Right ventricle myocardium inferior (tissue), 1 donor: Measurements from ENCODE around the gene DOK7. TPM values are rescaled to one million over a fixed set of nuclear protein-coding genes. Genes with fewer than 3 reads are reported as not detected.

ENCODE experiments used
- ATAC-seq: fragments of 200-7000 bp; cut with Tn5 transposase; one replicate; pipeline ENCODE4 v1.9.1; 2020; ENCODE audit warnings: mild to moderate bottlenecking, moderate library complexity
- DNase-seq: peaks from one replicate; pipeline ENCODE4 v3.0.0; 2021; ENCODE audit errors: missing footprints
- intact Hi-C: fragments of 100-400 bp; cut with DNase I; formaldehyde crosslinking; loops from one replicate; pipeline ENCODE4 v1.11.0; 2022
- total RNA-seq: library from RNA; stranded (reverse); fragmentation: NEBNext Ultra II Directional; extraction: Animal tissue kit (Norgen Biotek cat#: 25700); gene quantifications from one replicate; pipeline ENCODE4 v1.2.1, GENCODE V29; 2021
- donor health status: DM: no; HTN: yes; CAD: no; lungs with severe emphysema.

The DOK7 gene
- total RNA-seq, 1 donor from 2014 or later: 35.5 TPM

DNA sequence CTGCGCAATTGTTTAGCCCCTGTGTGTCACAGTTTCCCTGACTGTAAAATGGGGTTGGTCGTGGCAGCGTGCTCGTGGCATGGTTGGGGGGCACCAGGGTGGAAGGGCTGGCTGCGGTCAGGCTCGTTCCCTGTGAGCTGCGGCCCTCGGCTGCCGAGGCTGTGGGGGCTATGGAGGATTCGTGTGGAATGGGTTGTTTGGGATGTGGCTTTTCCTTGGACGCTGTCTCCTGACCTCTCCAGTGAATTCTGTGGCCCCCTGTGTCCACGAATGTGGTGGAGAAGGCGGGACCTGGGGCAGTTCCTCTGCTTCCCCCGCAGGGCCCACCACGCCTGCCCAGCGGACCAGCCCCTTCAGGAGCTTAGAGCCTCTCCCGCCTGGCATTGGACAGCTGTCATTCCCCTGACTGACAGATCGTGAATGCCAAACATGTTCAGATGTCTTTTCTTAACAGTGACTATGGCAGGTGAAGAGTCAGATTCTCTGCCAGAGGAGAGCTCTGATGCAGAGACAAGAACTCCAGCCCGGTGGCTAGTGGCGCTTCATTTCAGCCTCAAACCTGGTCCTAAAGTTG lies 38.5 kb upstream of the DOK7 start:
- no peak for DNase-seq

DNA sequence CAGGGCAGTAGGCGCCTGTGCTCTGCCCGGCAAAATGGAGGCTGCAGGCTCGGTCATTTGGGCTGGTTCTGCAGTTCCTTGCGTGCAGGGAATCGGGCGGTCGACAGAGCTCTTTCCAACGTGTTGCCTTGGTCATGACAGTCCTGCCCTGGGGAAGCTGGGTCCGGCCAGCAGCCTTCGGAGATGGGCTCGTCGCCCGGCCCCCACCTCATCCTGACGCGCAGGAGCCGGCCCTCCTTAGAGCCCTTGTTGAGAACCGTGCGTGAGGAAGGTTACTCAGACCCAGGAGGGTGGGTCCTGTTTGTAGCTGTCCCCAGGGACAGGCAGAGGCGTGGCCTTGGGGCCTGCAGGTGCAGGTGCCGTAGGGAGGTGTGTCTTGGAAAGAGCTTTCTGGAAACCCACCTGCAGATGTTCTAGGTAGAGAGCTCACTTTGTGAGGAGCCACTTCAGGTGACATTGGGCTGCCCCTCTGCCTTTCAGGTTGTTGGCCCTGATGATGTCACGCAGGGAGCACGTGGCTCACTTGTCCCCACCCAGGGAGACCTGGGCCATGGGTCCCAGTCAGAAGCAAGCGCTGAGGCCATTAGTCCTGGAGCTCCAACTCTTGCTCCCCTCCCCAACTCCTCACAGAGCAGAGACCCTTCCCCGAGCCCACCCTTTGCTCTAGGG lies 36.5 kb upstream of the DOK7 start:
- no peak for DNase-seq
- ATAC-seq: no peak
- intact Hi-C loops: no loop called here

More for the DNA sequence above, 38.5 kb upstream of the DOK7 start:
- ATAC-seq: no peak
- intact Hi-C loops: no loop called here

DNA sequence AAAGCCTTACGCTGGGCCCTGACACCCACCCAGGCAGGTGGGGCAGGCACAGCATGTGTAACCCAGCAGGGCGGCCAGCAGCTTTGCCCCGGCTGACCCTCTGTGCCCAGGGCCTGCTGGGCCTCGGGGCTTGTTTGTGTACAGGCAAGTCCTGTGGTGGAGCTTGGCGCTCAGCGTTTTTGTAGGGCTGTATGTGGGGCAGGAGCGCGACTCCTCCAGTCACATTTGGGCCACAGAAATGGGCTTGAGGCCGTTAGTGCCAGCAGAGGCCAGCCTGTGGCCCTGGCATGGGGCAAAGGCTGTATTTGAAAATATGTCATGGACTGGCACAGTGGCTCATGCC lies 36.0 kb upstream of the DOK7 start:
- ATAC-seq: no peak
- intact Hi-C loops: no loop called here
- DNase-seq: no peak

DNA sequence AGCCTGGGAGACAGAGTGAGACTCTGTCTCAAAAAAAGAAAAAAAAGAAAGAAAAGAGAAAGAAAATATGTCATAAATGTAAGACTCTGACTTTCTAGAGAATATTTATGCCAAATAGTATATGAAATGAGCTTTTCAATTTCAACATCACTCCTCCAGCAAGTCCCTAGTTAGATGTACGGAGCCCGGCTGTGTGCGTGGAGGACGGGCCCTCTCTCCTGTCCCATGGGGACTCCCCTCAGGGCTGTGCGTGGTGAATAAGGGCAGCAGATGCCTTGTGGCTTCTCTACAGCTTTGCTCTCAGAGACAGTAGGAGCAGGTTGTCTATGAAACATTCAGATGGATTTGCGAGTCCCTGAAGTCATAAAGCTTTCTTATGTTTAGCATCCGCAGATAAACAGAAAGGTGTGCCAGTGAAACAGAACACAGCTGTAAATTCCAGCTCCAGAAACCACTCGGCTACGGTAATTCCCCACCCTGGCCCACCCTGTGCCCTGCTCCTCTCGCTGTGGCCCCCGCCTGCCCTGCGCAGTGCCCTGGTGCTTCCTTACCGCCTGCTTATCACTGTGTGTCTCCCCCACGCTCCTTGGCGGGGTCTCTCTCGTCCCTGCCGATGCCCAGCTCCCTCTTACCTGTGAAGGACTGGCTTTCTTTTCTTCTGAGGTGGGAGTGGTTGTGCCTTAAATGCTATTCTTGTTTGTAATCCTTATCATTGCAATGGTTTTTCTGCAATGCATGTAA lies 35.2 kb upstream of the DOK7 start:
- intact Hi-C loops: no loop called here
- no peak for ATAC-seq
- DNase-seq: no peak

DNA sequence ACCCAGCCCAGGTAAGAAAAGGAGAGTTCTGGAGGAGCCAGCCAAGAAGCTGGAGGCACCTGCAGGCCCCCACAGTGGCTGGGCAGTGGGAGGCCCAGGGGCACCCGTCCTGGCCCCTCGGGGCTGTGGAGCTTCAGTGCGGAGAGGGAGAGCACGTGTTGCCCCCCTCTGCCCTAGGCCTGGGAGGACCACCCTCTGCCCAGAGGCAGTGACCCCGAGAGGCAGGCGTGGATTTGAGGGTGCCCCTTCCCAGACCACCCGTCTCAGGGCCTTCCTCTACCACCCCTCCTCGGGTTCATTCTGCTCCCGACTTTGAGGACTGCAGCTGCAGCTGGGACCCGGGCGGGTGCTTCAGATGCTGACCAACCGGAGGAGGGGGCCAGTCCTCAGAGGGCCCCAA lies 33.5 kb upstream of the DOK7 start:
- no peak for ATAC-seq
- intact Hi-C loops: no loop called here
- no peak for DNase-seq

DNA sequence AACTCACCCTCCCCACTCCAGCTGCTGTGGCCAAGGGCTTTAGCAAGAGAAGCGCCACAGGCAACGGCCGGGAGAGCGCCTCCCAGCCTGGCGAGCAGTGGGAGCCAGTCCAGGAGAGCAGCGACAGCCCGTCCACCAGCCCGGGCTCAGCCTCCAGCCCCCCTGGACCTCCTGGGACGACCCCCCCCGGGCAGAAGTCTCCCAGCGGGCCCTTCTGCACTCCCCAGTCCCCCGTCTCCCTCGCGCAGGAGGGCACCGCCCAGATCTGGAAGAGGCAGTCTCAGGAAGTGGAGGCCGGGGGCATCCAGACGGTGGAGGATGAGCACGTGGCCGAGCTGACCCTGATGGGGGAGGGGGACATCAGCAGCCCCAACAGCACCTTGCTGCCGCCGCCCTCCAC lies 32.6 kb upstream of the DOK7 start:
- intact Hi-C loops: no loop called here
- ATAC-seq: no peak
- peak; percentile 53 for DNase-seq

DNA sequence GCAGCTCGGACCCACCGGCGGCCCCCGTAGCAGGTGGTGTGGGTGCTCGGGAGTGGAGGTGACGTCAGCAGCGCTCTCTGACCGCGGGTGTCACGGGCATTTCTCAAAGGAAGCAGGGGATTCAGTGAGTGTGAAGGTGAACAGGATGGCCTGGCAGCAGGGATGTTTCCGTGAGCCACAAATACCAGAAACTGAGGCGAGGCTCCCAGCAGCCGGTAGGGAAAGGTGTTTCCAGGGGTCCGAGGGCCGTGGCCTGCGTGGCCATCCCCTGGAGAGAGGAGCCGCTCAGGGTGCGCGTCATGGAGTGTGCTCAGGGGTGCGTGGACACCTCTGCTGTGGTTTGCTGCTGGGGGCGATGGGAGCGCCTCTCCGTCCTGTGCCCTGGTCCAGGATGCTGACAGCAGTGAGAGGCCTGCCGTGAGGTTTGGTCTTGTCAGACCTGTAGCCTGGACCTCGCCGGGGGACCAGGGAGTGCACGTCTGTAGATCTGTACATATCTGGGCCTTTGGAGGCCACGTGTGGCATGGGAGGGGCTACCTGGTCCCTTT lies 31.6 kb upstream of the DOK7 start:
- peak; percentile 42 for DNase-seq

DNA sequence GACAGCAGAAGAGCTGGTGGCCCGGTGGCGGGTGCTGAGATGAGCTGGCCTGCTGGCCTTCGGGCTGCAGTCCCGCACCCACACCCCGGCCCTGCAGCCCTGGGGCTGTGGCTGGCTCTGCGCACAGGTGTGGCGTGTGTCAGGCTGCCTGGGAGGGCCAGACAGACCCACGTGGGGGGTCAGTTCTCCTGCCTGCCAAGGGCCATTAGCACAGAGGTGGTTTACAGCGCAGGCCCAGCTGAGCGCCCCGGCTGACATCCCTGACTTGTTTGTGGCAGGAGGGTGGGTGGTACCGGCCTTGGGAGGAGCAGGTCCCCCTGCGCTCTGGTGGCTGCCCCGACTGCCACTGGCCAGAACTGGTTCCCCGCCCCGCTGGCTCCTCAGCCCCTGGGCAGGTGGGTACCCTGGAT lies 30.7 kb upstream of the DOK7 start:
- intact Hi-C loops: no loop called here

More for the DNA sequence above, 31.6 kb upstream of the DOK7 start:
- no peak for ATAC-seq
- intact Hi-C loops: no loop called here

DNA sequence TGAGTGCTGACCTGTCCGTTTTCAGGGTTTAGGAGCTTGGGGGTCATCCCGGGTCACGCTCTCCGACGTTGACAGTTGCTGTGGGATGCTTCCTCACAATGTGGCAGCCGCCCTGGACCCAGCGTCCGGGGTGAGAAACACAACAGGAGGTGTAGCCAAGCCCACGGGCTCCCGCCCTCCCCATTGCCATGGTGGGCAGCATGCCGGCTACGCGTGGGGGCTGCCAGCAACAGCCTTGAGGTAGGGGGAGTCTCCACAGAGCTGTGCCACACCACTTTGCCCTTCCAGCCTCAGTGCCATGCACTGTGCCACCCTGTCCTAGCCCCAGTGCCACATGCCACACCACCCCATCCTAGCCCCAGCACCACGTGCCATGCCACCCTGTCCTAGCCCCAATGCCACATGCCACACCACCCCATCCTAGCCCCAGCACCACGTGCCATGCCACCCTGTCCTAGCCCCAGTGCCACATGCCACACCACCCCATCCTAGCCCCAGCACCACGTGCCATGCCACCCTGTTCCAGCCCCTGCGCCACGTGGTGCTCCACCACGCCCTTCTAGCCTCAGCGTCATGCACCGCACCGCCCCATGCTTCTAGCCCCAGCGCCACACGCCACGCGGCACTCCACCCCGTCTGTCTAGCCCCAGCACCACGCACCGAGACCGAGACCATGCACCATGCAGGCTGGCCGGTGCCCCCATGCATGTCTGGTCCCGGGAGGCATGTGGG lies 29.8 kb upstream of the DOK7 start:
- intact Hi-C loops: no loop called here
- ATAC-seq (no peak), DNase-seq (peak; percentile 49)

More for the DNA sequence above, 30.7 kb upstream of the DOK7 start:
- peak; percentile 61 for DNase-seq
- no peak for ATAC-seq

DNA sequence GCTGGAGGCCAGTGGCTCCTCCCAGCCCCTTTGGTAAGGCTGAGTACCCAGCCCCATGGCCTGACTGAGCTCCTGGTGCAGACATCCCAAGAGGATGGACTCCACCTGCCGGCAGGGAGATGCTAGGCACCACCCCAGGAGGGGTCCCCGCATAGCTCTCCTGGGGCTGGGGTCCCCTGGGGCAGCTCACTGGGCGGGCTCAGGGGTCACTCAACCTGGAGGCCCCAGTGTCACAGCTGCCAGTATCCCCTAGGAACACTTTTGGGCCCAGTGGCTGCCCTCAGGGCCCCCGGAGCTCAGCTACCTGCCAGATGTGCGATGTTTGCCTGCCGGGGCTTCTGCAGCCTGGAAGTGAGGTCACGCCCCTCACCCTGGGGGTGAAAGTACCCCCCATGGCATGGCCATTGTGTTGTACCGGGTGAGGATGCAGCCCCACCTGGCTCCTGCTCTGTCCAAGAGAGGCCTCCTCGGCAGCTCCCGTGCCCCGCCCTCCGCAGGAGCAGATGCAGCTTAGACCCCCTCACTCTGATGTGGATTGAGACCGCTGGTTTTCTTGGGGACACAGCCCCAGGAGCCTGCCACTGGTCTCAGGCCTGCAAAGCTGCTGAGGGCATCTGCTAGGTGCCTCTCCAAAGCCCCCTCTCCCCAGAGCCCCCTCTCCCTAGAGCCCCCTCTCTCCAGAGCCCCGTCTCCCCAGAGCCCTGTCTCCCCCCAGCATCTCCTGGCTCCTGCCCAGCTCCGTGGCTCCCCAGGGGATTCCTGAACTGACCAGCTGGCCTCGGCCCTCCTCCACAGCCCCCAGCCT lies 28.0 kb upstream of the DOK7 start:
- intact Hi-C loops: no loop called here
- ATAC-seq: no peak
- peak; percentile 45 for DNase-seq

DNA sequence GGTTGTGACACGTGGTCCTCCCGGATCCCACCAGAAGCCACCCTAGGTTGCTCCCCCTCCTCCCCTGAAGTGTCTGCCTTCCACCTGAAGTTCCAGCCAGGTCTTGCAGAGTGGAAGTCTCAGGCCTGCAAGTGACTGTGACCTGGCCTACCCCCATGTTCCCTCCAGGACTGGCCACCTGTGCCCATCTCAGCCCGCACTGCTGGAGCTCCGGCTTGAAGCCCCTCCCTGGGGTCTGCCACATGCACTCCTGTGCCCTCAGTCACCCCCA lies 27.5 kb upstream of the DOK7 start:
- intact Hi-C loops: no loop called here
- ATAC-seq: no peak
- no peak for DNase-seq

DNA sequence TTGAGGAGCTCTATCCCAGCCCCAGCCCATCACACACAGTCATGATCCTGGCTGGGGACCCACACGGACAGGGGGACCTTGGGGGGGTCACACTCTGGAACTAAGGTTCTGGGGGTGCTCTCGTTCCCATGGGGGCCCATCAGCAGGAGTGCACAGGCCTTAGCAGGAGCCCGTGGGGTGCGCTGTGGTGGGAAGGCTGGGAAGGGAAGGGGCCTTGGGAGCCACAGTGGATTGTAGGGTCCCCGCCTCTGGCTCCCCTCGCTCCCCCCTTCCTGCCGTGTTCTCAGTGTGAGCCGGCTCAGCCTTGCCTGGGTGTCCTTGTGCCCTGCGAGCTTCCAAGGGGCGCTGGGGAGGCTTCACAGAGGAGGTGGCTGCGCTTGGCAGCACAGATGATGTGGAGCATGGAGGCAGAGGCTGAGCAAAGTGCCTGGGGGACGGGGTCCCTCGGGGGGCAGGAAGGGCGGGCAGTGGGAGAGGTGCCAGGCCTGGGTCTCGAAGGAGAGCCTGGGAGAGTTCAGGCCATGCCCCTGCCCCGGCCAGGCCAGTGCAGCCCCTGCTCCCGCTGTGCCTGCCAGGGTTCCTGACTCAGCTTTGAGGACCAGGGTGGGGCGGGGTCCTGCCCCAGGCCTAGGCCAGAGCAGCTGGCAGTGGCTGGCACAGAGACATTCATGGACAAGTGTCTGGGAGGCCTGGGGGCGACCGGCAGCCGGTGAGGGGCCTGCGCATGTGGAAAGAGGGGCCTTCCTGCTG lies 26.9 kb upstream of the DOK7 start:
- peak; percentile 56 for DNase-seq
- no peak for ATAC-seq

DNA sequence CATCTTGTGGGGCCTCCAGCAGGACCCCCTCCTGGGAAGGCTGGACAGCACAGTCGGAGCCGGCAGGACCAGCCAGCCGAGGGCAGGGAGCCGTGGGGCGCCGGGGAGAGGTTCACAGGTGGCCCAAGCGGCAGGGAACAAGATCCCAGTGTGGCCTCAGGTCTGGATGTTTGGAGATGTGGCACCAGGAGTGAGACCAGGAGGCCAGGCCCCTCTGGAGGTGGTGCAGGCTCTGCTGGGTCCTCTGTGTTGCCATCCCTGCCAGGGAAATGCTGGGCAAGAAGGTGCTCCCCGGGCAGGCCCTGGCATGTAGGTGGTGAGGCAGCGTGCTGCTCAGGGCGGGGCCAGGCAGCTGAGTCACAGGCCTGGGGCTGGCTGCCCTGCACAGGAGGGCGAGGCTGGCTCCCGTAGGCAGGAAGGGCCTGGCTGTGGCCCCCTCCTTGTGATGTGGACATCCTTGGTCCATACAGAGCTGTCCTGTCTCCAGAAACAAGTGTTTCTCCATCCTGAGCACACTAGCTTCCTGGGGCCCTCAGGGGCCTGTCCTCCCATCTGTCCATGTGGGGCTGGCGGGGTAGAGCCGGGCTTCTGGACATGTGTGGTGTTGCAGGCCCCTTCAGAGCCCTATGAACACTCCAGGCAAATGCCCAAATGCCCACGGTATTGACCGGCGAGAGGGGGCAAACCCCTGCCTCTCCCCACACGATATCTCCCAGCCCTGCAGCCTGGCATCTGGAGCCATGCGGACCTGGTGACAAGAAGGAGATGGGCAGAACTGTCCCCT lies 26.1 kb upstream of the DOK7 start:
- intact Hi-C loops: no loop called here
- ATAC-seq (no peak), DNase-seq (peak; percentile 75)

More for the DNA sequence above, 26.9 kb upstream of the DOK7 start:
- intact Hi-C loops: no loop called here

DNA sequence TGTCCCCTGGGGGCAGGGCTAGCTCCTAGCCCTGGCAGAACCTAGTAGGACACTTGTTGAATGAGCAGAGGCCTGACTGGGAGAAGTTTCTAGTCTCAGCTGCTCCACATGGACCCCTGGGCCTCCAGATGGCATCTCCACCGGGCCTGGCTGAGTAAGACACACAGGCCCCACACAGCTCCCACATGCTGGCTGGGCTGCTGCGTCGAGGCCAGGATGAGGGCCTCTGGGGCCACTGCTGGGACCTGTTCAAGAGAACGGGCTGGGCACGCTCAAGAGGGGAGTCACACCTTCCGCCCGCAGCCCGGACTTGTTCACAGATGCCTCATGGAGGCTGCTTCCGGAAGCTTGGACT lies 25.5 kb upstream of the DOK7 start:
- peak; percentile 66 for DNase-seq
- intact Hi-C loops: no loop called here
- no peak for ATAC-seq

DNA sequence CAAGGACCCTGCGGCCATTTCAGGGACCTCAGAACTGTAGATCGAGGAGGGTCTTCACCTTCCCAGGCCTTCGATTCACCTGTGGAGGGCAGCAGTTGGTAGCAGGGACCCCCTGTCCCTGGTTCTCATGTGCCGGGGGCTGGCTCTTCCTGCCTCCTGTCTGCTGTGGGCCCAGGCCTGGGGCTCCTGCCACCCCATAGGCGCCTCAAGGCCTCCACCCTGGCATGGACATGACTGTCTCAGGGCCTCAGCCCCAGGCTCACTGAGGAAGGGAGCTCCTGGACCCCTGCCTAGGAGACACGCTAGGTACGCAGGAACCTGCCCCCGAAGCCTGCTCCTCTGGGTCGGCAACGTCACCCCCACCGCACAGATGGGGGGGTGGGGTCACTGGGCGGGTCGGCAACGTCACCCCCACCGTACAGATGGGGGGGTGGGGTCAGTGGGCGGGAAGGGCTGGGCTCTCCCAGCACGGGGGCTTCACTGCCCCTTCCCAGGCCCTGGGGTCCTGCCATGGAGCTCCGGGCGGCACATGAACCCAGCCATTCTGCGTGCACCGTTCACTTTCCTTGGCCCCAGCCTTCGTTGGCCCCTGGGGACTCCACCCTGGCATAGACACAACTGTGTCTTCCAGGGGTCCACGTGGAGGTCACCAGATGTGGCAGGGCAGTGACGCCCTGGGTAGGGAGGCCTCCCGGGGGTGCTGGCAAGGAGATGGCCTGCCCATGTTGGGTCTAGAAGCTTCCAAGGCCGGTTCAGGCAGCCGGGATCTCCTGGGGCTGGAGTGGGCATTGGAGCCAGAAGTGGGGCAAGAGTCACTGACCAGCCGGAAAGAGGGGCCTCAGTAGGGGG lies 24.9 kb upstream of the DOK7 start:
- DNase-seq: peak; percentile 47
- intact Hi-C loops: no loop called here
- ATAC-seq: no peak

DNA sequence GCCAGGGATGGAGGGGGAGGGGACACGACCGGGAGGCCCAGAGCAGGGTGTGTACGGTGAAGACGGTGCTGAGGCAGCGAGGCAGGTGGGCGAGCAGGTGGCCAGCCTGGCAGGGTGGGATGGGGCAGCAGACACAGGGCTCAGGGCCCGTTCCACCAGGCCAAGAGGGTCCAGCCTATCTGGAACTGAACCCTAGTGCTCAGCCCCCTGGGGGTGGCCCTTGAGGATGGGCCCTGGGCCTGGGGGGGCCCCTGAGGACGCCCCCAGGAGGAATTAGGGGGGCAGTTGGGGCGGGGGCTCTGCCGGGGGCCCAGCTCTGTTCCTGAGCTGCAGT lies 24.3 kb upstream of the DOK7 start:
- DNase-seq (no peak), ATAC-seq (no peak)
- intact Hi-C loops: no loop called here

DNA sequence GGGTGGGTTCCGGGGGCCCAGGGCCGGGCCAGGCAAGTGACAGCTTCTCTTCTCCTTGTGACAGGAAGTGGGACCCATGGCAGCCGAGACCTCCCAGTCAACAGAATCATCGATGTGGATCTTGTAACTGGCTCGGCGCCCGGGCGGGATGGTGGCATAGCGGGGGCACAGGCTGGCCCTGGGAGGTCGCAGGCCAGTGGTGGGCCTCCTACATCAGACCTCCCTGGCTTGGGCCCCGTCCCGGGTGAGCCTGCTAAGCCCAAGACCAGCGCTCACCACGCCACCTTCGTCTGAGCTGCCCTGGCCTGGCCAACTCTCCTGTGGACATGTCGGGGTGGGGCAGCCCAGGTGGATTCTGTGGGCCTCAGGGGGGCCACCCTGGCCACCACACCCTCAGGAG lies 23.7 kb upstream of the DOK7 start:
- intact Hi-C loops: no loop called here
- DNase-seq (peak; percentile 46), ATAC-seq (no peak)
